GM12873 (cell line): ENCODE results near the gene SUMF1.

ENCODE experiments used
- CTCF ChIP-seq: IDR thresholded peaks from 2 replicates; pipeline ENCODE4 v1.5.1; 2012; ENCODE audit warnings: low read depth, mild to moderate bottlenecking, moderate library complexity, low read length, control low read depth; ENCODE audit not compliant: insufficient read depth; ENCODE audit errors: missing control alignments

SUMF1 gene

DNA sequence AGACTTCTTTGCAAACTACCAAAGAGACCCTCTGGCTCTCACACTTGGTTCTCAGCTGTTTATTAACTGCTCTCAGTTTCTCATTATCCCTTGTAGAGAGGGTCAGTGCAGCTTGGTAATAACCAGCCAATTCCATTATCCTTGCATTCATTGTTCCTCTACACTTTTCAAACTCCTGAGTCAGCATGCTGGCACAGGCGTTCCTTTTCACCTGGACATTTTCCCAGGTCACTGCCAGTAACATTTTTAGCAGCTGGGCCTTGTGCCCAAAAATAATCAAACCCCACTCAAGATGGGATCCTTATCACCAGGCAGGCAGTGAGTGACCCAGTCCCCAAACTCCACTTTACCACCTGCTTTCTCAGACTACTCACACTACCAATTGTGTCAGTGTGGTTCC is 4.8 kb upstream of the SUMF1 start:
- no peak for TF ChIP-seq CTCF

GRCh38 chr3:4467522-4467867 is 426 bp upstream of the SUMF1 start:
- no peak for TF ChIP-seq CTCF

DNA sequence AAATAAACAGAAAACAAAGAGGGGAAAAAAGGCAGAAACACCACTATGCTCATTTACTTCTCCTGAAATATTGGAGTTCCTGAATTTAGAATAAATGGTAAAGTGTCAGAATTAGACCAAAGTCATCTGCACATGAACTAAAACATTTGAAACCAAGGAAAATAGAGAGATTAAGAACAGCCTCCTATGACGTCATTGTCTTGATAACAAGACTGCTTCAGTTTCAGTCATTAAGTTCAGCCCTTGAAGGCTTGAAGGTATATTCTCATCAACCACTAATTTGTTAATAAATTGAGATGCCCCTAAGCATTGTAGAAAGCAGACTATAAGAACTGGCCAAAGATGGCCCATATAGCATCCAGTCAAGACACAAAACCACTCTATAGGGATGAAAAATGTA is 2.5 kb downstream of the SUMF1 start:
- no peak for TF ChIP-seq CTCF

- no peak for TF ChIP-seq CTCF
Observed at GRCh38 chr3:4462369-4463040, 4.6 kb downstream of the SUMF1 start.

DNA sequence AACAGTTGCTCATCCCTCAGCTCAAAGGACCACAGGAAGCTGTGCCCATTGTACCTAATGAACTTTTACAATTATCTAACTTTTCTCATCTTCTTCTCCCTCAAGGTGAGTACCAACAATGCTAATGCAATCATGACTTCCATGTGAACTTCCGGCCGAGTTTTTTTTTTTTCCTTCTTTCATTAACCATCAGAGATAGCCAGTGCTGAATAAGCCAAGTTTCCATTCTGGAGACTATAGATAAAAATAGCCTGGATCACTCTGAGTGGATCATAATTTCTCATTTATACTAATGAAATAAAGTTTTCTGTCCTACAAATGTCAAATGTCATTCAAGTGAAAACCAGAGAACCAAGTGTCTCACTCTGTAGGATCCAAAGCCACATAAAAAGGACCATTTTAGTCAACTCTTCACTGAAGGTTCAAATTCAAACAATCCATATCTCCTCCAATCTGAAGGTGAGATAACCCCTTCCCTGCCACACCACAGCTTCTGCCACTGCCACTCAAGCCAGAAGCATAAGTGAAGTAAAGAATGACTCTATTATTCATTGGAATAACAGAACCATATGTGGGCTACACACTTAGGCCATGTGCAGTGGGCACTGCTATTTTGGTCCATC is 5.5 kb downstream of the SUMF1 start:
- TF ChIP-seq CTCF: no peak

GRCh38 chr3:4460334-4460733 is 6.7 kb downstream of the SUMF1 start:
- TF ChIP-seq CTCF: no peak

DNA sequence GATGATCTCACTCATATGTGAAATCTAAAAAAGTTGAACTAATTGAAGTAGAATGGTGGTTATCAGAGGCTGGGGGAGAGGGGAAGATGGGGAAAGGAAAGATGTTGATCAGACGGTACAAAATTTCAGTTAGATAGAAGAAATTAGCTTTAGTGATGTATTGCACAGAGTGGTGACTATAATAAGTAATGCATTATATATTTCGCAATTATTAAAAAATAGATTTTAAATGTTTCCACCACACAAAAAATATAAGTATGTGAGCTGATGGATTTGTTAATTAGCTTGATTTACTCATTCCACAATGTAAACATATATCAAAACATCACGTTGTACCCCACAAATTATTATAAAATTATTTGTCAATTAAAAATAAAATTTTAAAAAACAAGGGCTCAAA is 8.1 kb downstream of the SUMF1 start:
- TF ChIP-seq CTCF: no peak
